Calu3 (cell line): ENCODE measurements around the gene CYTH2. TPM values are rescaled to one million over a fixed set of nuclear protein-coding genes. Genes with fewer than 3 reads are reported as not detected.

Experiments
- BruUV-seq: library from RNA; stranded (reverse); fragments of 400-500 nt; replicated peaks from 2 replicates; lab custom pipeline; 2021; lab: Mats Ljungman, UMichigan
- CTCF ChIA-PET: fragments of 300-600 bp; sonication (Branson Sonifier 250); formaldehyde crosslinking; loops from one replicate; lab custom pipeline; 2022; ENCODE audit warnings: antibody characterized with exemption; lab: Charles Lee
- DNase-seq: peaks from one replicate; pipeline ENCODE4 v3.0.0; 2022
- H3K27ac Mint-ChIP-seq: one replicate; pipeline ENCODE4 v1.8.0; 2022; ENCODE audit warnings: mixed read lengths; ENCODE audit not compliant: unreplicated experiment
- H3K27me3 Mint-ChIP-seq: one replicate; pipeline ENCODE4 v1.8.0; 2022; ENCODE audit warnings: mixed read lengths; ENCODE audit not compliant: unreplicated experiment
- H3K36me3 Mint-ChIP-seq: one replicate; pipeline ENCODE4 v1.8.0; 2022; ENCODE audit warnings: mild to moderate bottlenecking, moderate library complexity, mixed read lengths; ENCODE audit not compliant: insufficient read depth, unreplicated experiment
- H3K4me1 Mint-ChIP-seq: one replicate; pipeline ENCODE4 v1.8.0; 2022; ENCODE audit warnings: mild to moderate bottlenecking, low read depth, mixed read lengths; ENCODE audit not compliant: unreplicated experiment
- H3K4me3 Mint-ChIP-seq: one replicate; pipeline ENCODE4 v1.8.0; 2022; ENCODE audit warnings: mild to moderate bottlenecking, low read depth, moderate library complexity, mixed read lengths; ENCODE audit not compliant: unreplicated experiment
- H3K9me3 Mint-ChIP-seq: one replicate; pipeline ENCODE4 v1.8.0; 2022; ENCODE audit warnings: low read depth, mixed read lengths; ENCODE audit not compliant: unreplicated experiment
- CTCF ChIP-seq: fragments of 200-600 bp; IDR thresholded peaks from one replicate; pipeline ENCODE4 v1.8.0; 2022; ENCODE audit warnings: antibody characterized with exemption; ENCODE audit not compliant: unreplicated experiment
- intact Hi-C: fragments of 100-400 bp; cut with micrococcal nuclease; formaldehyde crosslinking; loops from one replicate; pipeline ENCODE4 v1.10.0; 2022; ENCODE audit not compliant: unreplicated experiment
- total RNA-seq: library from RNA; stranded (reverse); gene quantifications from 2 replicates; pipeline ENCODE4 v1.2.3, GENCODE V29; 2022

Gene CYTH2
- total RNA-seq, 1 experiment from 2014 or later: 109 TPM

GRCh38 chr19:48520134-48520533 is 51.0 kb downstream of the CYTH2 start:
- CTCF ChIA-PET: interaction anchor here (0.6 to 0.9 kb wide), 2 partner anchors 26 to 406 kb away, joined by 3 read pairs; no protein-coding TSS in a partner anchor
- Mint-ChIP-seq H3K9me3 (peaks cover 4% of the 10 kb centered on the region), H3K4me1 (peaks cover 8% of the 10 kb centered on the region), H3K4me3 (no peak overlapping the region), H3K36me3 (peaks cover 4% of the 10 kb centered on the region), H3K27ac (no peak overlapping the region), H3K27me3 (no peaks in the 10 kb centered on the region)
- DNase-seq: no peak
- no TSS peak for BruUV-seq
- intact Hi-C loops: no loop called here
- TF ChIP-seq CTCF: no peak

- no peak for TF ChIP-seq CTCF
- H3K4me3 Mint-ChIP-seq: no peak overlapping the region
- no peaks in the 10 kb centered on the region for H3K27me3 Mint-ChIP-seq
- CTCF ChIA-PET: no interaction called here
- intact Hi-C loops: no loop called here
- no TSS peak for BruUV-seq
- peaks cover 4% of the 10 kb centered on the region for H3K9me3 Mint-ChIP-seq
- H3K27ac Mint-ChIP-seq: no peak overlapping the region
- H3K36me3 Mint-ChIP-seq: no peaks in the 10 kb centered on the region
- no peak for DNase-seq
- no peaks in the 10 kb centered on the region for H3K4me1 Mint-ChIP-seq
Measured at GRCh38 chr19:48524221-48524620, 55.1 kb downstream of the CYTH2 start.

- TF ChIP-seq CTCF: no peak
- no peaks in the 10 kb centered on the region for H3K4me1 Mint-ChIP-seq
- peaks cover 4% of the 10 kb centered on the region for H3K9me3 Mint-ChIP-seq
- no peak for DNase-seq
- H3K36me3 Mint-ChIP-seq: no peaks in the 10 kb centered on the region
- BruUV-seq: no TSS peak
- no peaks in the 10 kb centered on the region for H3K27me3 Mint-ChIP-seq
- no peak overlapping the region for H3K4me3 Mint-ChIP-seq
- no peak overlapping the region for H3K27ac Mint-ChIP-seq
- CTCF ChIA-PET: no interaction called here
- intact Hi-C loops: no loop called here
Measured at GRCh38 chr19:48524732-48525131, 55.6 kb downstream of the CYTH2 start.

GRCh38 chr19:48529156-48529555 is 60.0 kb downstream of the CYTH2 start:
- Mint-ChIP-seq H3K4me1 (no peaks in the 10 kb centered on the region), H3K9me3 (peaks cover 2% of the 10 kb centered on the region), H3K27me3 (peaks cover 29% of the 10 kb centered on the region), H3K27ac (no peak overlapping the region), H3K36me3 (no peaks in the 10 kb centered on the region), H3K4me3 (no peak overlapping the region)
- CTCF ChIA-PET: no interaction called here
- intact Hi-C loops: no loop called here
- no peak for TF ChIP-seq CTCF
- DNase-seq: no peak
- BruUV-seq: no TSS peak
